ENCODE results near the gene PKDREJ. TPM values are rescaled to one million over a fixed set of nuclear protein-coding genes. Genes with fewer than 3 reads are reported as not detected.

Gene PKDREJ
- total RNA-seq, 1 experiment from 2014 or later, result 0.02 TPM

DNA sequence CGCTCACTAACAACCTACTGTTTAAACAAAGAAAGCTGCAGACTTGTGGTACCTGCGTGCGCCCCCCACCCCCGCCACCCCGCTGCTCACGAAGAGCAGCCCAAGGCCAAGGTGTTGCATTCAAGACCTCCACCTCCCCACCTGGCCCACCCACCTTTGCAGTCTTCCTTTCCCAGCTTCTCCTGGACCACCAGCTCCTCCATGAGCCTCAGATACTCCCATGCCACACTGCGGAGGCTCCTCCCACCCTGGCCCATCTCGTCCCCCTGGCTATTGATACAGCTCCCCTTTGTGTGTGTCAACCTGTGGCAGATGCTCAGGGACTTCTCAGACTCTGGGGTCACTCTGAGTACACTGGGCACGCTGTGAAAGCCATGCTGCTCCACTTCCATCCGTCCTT is 17.0 kb downstream of the PKDREJ start:
- Mint-ChIP-seq H3K36me3 (peaks cover 4% of the 10 kb centered on the region; the same call in 1 of the 2 replicates), H3K27ac (no peak overlapping the region), H3K27me3 (ENCODE audit: low read depth) (peaks cover 4% of the 10 kb centered on the region), H3K4me3 (no peak overlapping the region), H3K4me1 (peaks cover 6% of the 10 kb centered on the region), H3K9me3 (no peaks in the 10 kb centered on the region)
- ATAC-seq (no peak), DNase-seq (ENCODE audit: low spot score) (no peak)
- TF ChIP-seq, protein P1, sequence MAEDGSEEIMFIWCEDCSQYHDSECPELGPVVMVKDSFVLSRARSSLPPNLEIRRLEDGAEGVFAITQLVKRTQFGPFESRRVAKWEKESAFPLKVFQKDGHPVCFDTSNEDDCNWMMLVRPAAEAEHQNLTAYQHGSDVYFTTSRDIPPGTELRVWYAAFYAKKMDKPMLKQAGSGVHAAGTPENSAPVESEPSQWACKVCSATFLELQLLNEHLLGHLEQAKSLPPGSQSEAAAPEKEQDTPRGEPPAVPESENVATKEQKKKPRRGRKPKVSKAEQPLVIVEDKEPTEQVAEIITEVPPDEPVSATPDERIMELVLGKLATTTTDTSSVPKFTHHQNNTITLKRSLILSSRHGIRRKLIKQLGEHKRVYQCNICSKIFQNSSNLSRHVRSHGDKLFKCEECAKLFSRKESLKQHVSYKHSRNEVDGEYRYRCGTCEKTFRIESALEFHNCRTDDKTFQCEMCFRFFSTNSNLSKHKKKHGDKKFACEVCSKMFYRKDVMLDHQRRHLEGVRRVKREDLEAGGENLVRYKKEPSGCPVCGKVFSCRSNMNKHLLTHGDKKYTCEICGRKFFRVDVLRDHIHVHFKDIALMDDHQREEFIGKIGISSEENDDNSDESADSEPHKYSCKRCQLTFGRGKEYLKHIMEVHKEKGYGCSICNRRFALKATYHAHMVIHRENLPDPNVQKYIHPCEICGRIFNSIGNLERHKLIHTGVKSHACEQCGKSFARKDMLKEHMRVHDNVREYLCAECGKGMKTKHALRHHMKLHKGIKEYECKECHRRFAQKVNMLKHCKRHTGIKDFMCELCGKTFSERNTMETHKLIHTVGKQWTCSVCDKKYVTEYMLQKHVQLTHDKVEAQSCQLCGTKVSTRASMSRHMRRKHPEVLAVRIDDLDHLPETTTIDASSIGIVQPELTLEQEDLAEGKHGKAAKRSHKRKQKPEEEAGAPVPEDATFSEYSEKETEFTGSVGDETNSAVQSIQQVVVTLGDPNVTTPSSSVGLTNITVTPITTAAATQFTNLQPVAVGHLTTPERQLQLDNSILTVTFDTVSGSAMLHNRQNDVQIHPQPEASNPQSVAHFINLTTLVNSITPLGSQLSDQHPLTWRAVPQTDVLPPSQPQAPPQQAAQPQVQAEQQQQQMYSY (CRISPR knock-in tag; IDR thresholded peaks at IDR 0.05), result no peak
- TF ChIP-seq, protein P2, sequence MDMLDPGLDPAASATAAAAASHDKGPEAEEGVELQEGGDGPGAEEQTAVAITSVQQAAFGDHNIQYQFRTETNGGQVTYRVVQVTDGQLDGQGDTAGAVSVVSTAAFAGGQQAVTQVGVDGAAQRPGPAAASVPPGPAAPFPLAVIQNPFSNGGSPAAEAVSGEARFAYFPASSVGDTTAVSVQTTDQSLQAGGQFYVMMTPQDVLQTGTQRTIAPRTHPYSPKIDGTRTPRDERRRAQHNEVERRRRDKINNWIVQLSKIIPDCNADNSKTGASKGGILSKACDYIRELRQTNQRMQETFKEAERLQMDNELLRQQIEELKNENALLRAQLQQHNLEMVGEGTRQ (CRISPR knock-in tag; IDR thresholded peaks at IDR 0.05), result no peak
- TF ChIP-seq, protein P3, sequence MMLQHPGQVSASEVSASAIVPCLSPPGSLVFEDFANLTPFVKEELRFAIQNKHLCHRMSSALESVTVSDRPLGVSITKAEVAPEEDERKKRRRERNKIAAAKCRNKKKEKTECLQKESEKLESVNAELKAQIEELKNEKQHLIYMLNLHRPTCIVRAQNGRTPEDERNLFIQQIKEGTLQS (CRISPR knock-in tag; conservative IDR thresholded peaks at IDR 0.05), result no peak
- TF ChIP-seq, protein P4, sequence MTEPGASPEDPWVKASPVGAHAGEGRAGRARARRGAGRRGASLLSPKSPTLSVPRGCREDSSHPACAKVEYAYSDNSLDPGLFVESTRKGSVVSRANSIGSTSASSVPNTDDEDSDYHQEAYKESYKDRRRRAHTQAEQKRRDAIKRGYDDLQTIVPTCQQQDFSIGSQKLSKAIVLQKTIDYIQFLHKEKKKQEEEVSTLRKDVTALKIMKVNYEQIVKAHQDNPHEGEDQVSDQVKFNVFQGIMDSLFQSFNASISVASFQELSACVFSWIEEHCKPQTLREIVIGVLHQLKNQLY (CRISPR knock-in tag; IDR thresholded peaks at IDR 0.05), result no peak
- TF ChIP-seq, protein P5, sequence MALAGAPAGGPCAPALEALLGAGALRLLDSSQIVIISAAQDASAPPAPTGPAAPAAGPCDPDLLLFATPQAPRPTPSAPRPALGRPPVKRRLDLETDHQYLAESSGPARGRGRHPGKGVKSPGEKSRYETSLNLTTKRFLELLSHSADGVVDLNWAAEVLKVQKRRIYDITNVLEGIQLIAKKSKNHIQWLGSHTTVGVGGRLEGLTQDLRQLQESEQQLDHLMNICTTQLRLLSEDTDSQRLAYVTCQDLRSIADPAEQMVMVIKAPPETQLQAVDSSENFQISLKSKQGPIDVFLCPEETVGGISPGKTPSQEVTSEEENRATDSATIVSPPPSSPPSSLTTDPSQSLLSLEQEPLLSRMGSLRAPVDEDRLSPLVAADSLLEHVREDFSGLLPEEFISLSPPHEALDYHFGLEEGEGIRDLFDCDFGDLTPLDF (CRISPR knock-in tag; IDR thresholded peaks at IDR 0.05), result no peak
- TF ChIP-seq FOXJ3 (CRISPR knock-in tag; IDR thresholded peaks at IDR 0.05; ENCODE audit: borderline replicate concordance) (no peak), FOXP1 (CRISPR knock-in tag; IDR thresholded peaks at IDR 0.05; ENCODE audit: borderline replicate concordance) (no peak), ZNF423 (CRISPR knock-in tag; IDR thresholded peaks at IDR 0.05) (no peak), NR2C2 (CRISPR knock-in tag; IDR thresholded peaks at IDR 0.05) (no peak), ESRRA (CRISPR knock-in tag; IDR thresholded peaks at IDR 0.05; ENCODE audit: borderline replicate concordance) (no peak), ATF1 (CRISPR knock-in tag; IDR thresholded peaks at IDR 0.05) (no peak), SOX15 (CRISPR knock-in tag; IDR thresholded peaks at IDR 0.05) (no peak), ZBTB21 (CRISPR knock-in tag; IDR thresholded peaks at IDR 0.05; ENCODE audit: borderline replicate concordance) (no peak)
- TF ChIP-seq, protein P6, sequence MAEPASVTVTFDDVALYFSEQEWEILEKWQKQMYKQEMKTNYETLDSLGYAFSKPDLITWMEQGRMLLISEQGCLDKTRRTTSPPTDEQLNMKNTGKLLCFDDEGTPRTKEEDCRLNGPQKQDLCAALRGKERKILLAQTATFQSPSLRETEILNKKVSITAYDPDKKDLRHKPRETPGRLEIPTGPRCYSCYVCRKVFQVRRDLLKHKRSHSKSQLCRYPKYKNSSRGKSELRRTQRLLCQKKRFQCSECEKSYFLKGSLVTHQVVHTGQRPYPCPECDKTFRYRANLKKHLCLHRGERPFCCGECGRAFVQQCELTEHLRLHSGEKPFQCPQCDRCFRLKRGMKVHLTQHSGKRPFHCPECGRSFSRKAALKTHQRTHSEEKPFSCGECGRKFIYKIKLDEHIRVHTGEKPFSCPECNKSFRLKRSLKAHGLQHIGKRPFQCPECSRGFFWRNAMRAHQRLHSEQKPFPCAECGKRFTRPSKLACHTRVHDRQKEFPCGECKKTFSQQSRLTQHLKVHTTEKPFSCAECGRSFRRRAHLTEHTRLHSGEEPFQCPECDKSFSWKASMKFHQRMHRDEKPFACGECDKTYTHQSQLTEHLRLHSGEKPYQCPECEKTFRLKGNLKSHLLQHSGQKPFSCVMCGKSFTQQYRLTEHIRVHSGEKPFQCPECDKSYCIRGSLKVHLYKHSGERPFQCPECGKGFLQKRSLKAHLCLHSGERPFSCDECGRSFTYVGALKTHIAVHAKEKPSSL (CRISPR knock-in tag; conservative IDR thresholded peaks at IDR 0.05), result no peak
- TF ChIP-seq, protein P7, sequence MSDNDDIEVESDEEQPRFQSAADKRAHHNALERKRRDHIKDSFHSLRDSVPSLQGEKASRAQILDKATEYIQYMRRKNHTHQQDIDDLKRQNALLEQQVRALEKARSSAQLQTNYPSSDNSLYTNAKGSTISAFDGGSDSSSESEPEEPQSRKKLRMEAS (CRISPR knock-in tag; IDR thresholded peaks at IDR 0.05), result no peak
- ChIA-PET CTCF (interaction anchor here (1.2 kb wide), 1 partner anchor 251 kb away, joined by 6 read pairs; no protein-coding TSS in a partner anchor), POLR2A (no interaction called here)

DNA sequence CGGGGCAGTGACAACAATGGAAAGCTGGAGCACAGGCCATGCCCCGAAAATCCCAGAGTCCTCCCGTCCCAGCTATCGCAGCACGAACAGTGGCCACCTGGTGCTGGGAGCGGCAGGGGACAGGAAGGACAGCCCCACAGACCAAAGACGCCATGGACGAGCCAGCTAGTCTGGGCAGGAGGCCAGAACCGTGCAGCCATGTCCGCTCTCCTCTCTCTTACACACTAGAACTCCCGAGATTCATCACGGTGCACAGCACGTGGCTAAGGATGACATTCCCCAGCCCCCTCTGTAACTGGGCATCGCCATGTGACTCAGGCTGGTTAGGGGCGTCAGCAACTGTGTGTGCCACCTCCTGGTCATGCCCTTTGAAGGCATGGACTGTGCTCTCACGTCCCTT is 17.6 kb downstream of the PKDREJ start:
- no peak overlapping the region for H3K27ac Mint-ChIP-seq
- DNase-seq (ENCODE audit: low spot score), result no peak
- peaks cover 3% of the 10 kb centered on the region; the same call in 1 of the 2 replicates for H3K4me1 Mint-ChIP-seq
- no peaks in the 10 kb centered on the region for H3K9me3 Mint-ChIP-seq
- CTCF ChIA-PET, result interaction anchor here (1.2 kb wide), 1 partner anchor 251 kb away, joined by 6 read pairs; no protein-coding TSS in a partner anchor
- no peak for ATAC-seq
- H3K36me3 Mint-ChIP-seq, result peaks cover 4% of the 10 kb centered on the region; the same call in 1 of the 2 replicates
- no peak overlapping the region for H3K4me3 Mint-ChIP-seq
- POLR2A ChIA-PET, result interaction anchor here (0.6 kb wide), 1 partner anchor 23 kb away, joined by 4 read pairs; the partner anchor contains the start of gene TTC38
- H3K27me3 Mint-ChIP-seq (ENCODE audit: low read depth), result no peaks in the 10 kb centered on the region
- TF ChIP-seq TP53 (CRISPR knock-in tag; IDR thresholded peaks at IDR 0.05), result no peak
- TF ChIP-seq MXD4 (CRISPR knock-in tag; IDR thresholded peaks at IDR 0.05; ENCODE audit: borderline replicate concordance), result no peak
- TF ChIP-seq, protein P8, sequence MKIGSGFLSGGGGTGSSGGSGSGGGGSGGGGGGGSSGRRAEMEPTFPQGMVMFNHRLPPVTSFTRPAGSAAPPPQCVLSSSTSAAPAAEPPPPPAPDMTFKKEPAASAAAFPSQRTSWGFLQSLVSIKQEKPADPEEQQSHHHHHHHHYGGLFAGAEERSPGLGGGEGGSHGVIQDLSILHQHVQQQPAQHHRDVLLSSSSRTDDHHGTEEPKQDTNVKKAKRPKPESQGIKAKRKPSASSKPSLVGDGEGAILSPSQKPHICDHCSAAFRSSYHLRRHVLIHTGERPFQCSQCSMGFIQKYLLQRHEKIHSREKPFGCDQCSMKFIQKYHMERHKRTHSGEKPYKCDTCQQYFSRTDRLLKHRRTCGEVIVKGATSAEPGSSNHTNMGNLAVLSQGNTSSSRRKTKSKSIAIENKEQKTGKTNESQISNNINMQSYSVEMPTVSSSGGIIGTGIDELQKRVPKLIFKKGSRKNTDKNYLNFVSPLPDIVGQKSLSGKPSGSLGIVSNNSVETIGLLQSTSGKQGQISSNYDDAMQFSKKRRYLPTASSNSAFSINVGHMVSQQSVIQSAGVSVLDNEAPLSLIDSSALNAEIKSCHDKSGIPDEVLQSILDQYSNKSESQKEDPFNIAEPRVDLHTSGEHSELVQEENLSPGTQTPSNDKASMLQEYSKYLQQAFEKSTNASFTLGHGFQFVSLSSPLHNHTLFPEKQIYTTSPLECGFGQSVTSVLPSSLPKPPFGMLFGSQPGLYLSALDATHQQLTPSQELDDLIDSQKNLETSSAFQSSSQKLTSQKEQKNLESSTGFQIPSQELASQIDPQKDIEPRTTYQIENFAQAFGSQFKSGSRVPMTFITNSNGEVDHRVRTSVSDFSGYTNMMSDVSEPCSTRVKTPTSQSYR (CRISPR knock-in tag; IDR thresholded peaks at IDR 0.05), result no peak
- no peak for TF ChIP-seq NFATC4 (CRISPR knock-in tag; IDR thresholded peaks at IDR 0.05)
- TF ChIP-seq SMAD3 (CRISPR knock-in tag; IDR thresholded peaks at IDR 0.05; ENCODE audit: borderline replicate concordance), result no peak
- TF ChIP-seq ATF1 (CRISPR knock-in tag; IDR thresholded peaks at IDR 0.05), result no peak
- TF ChIP-seq, protein P9, sequence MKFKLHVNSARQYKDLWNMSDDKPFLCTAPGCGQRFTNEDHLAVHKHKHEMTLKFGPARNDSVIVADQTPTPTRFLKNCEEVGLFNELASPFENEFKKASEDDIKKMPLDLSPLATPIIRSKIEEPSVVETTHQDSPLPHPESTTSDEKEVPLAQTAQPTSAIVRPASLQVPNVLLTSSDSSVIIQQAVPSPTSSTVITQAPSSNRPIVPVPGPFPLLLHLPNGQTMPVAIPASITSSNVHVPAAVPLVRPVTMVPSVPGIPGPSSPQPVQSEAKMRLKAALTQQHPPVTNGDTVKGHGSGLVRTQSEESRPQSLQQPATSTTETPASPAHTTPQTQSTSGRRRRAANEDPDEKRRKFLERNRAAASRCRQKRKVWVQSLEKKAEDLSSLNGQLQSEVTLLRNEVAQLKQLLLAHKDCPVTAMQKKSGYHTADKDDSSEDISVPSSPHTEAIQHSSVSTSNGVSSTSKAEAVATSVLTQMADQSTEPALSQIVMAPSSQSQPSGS (CRISPR knock-in tag; IDR thresholded peaks at IDR 0.05; ENCODE audit: borderline replicate concordance, low read depth), result no peak
